GM03348 (cell line): ENCODE measurements around the gene ZNF526.
"Not testable (repeated sequence)": the region's sequence is repeated elsewhere in the genome, so short reads cannot be mapped to it uniquely, and the experiment has no call there.

Source experiments
- DNase-seq: peaks from one replicate; pipeline ENCODE4 v3.0.0; 2012; ENCODE audit warnings: low spot score

The ZNF526 gene

GRCh38 chr19:42246922-42247639 lies 27.0 kb downstream of the ZNF526 start:
- no peak for DNase-seq

- no peak for DNase-seq
Measured at GRCh38 chr19:42247640-42248199, 27.6 kb downstream of the ZNF526 start.

- DNase-seq = no peak
Measured at GRCh38 chr19:42248270-42249148, 28.4 kb downstream of the ZNF526 start.

GRCh38 chr19:42249149-42249750 lies 29.1 kb downstream of the ZNF526 start:
- DNase-seq = no peak

- no peak for DNase-seq
Measured at GRCh38 chr19:42249769-42250168, 29.7 kb downstream of the ZNF526 start.

- DNase-seq = no peak
Measured at GRCh38 chr19:42250183-42250665, 30.1 kb downstream of the ZNF526 start.

- DNase-seq = peak; percentile 63
Measured at GRCh38 chr19:42250666-42251531, 30.8 kb downstream of the ZNF526 start.

- DNase-seq = no peak
Measured at GRCh38 chr19:42251572-42252358, 31.7 kb downstream of the ZNF526 start.

GRCh38 chr19:42252365-42253244 lies 32.5 kb downstream of the ZNF526 start:
- peak; percentile 48 for DNase-seq

- peak; percentile 66 for DNase-seq
Measured at GRCh38 chr19:42253245-42254088, 33.4 kb downstream of the ZNF526 start.

- peak; percentile 63 for DNase-seq
Measured at GRCh38 chr19:42254089-42254849, 34.2 kb downstream of the ZNF526 start.

- DNase-seq = peak; percentile 95
Measured at GRCh38 chr19:42254850-42255765, 35.0 kb downstream of the ZNF526 start, which contains the start of gene ERF. Gene ERF (minus strand): TSS chr19:42255128. CDS start chr19:42254999, 129 bp downstream.

- DNase-seq = peak; percentile 32
Measured at GRCh38 chr19:42255766-42256745, 35.9 kb downstream of the ZNF526 start.

- not testable (repeated sequence) for DNase-seq
Measured at GRCh38 chr19:42257842-42258241, 37.7 kb downstream of the ZNF526 start.

- no peak for DNase-seq
Measured at GRCh38 chr19:42261763-42262162, 41.7 kb downstream of the ZNF526 start.
